ENCODE results near the gene POLR3F. TPM values are rescaled to one million over a fixed set of nuclear protein-coding genes. Genes with fewer than 3 reads are reported as not detected.

Gene POLR3F
- total and polyA plus RNA-seq, 9 of the 15 experiments (the other 6 are each of a cell fraction or from before 2014, with no cell fraction given) = 7.0 to 15.0 (median 9.6) TPM

DNA sequence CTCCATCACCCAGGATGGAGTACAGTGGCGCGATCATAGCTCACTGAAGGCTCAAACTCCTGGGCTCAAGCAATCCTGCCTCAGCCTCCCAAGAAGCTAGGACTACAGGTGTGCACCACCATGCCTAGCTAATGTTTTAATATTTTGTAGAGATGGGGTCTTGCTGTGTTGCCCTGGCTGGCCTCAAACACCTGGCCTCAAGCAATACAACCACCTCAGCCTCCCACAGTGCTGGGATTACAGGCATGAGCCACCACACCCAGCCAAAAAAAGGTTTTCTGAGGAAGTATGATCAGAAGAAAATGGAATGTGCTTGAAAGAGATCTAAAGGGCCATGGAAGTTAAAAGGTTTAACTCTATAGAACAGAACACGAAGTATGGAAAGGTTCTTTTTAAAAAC, 21.1 kb downstream of the POLR3F start:
- H3K9me3 ChIP-seq (replicated peaks; ENCODE audit: control insufficient read depth, insufficient read depth, low read depth, low read length) = no peaks in the 10 kb centered on the region
- H3K4me1 ChIP-seq (replicated peaks in 1 of 2; ENCODE audit: control insufficient read depth in 2 of 2, insufficient read depth in 2 of 2, low read length in 2 of 2) = no peaks in the 10 kb centered on the region
- DNase-seq (ENCODE audit: extremely low read depth in 1 of 4, low spot score in 3 of 4) (no peak), FAIRE-seq (no peak), ATAC-seq (no peak)
- H3K36me3 ChIP-seq (ENCODE audit: control insufficient read depth, insufficient read depth, low read length) = peaks cover 11% of the 10 kb centered on the region; the same call in 1 of the 3 replicates
- in situ Hi-C loops (cut with MboI) = no loop called here
- H3K9me1 ChIP-seq (ENCODE audit: control insufficient read depth, insufficient read depth, low read length) = no peaks in the 10 kb centered on the region
- no peaks in the 10 kb centered on the region for H3K27me3 ChIP-seq (ENCODE audit: control insufficient read depth in 2 of 2, insufficient read depth in 2 of 2, low read length in 2 of 2)
- TF ChIP-seq ZNF121 (CRISPR knock-in tag; conservative IDR thresholded peaks at IDR 0.05) (0 out of 2 replicates have a peak, but pooled peaks have one; percentile 11), TEAD4 (IDR thresholded peaks at IDR 0.05; ENCODE audit: low read length) (no peak), TEAD4 (CRISPR knock-in tag; IDR thresholded peaks at IDR 0.05; ENCODE audit: borderline replicate concordance) (no peak)
- H3K27ac ChIP-seq (ENCODE audit: extremely low read depth, low read depth, low read length) = no peak overlapping the region
- no peaks in the 10 kb centered on the region for H4K20me1 ChIP-seq (replicated peaks; ENCODE audit: control insufficient read depth, insufficient read depth, low read length)
- no peaks in the 10 kb centered on the region for H3K79me2 ChIP-seq (ENCODE audit: control insufficient read depth, insufficient read depth, low read length)
- no TSS peak for BruUV-seq (replicated peaks)
- no peak overlapping the region for H3K9ac ChIP-seq (ENCODE audit: insufficient read depth in 1 of 2, low read depth in 2 of 2, low read length in 2 of 2)
- intact Hi-C loops (cut with micrococcal nuclease) = no loop called here
- ChIA-PET POLR2A (interaction anchor here (0.6 to 0.7 kb wide), 2 partner anchors 8 to 13 kb away, joined by 3 read pairs; no protein-coding TSS in a partner anchor), CTCF (ENCODE audit: low intra/inter-chr PET ratio) (no interaction called here)
- WGBS (ENCODE audit: insufficient coverage, low coverage, missing lambda C conversion rate) = 40% methylated on average over 1 of the region's 3 CpGs
- no peak overlapping the region for H3K4me3 ChIP-seq
- H3K4me2 ChIP-seq (ENCODE audit: insufficient read depth, low read length) = no peak overlapping the region
- H2AFZ ChIP-seq (ENCODE audit: low read depth, low read length) = no peak overlapping the region

DNA sequence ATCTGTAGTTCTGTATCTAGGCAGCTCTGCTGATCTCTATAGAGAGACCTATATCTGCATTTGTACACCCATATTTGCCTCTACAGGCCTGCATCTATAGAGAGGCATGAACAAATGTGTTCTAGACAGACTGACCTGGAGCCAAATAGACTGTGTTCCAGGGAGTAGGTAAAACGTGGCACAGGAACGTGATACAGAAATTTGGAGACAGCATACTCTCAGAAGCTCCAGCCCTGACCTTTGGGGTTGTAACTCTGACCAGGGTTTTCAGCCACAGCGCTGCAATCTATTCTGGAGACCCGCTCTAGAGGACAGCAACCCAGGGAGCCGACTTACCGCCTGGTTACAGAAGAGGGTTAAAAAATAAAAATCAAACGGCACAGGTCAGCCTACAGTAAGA, 28.9 kb downstream of the POLR3F start:
- Histone ChIP-seq H3K9me3 (replicated peaks; ENCODE audit: control insufficient read depth, insufficient read depth, low read depth, low read length) (no peaks in the 10 kb centered on the region), H3K79me2 (ENCODE audit: control insufficient read depth, insufficient read depth, low read length) (no peaks in the 10 kb centered on the region), H3K9ac (ENCODE audit: insufficient read depth in 1 of 2, low read depth in 2 of 2, low read length in 2 of 2) (no peak overlapping the region), H4K20me1 (replicated peaks; ENCODE audit: control insufficient read depth, insufficient read depth, low read length) (no peaks in the 10 kb centered on the region), H3K4me3 (0 out of 2 replicates have a peak overlapping the region, but pooled peaks have one; percentile 66), H3K27ac (ENCODE audit: extremely low read depth, low read depth, low read length) (no peak overlapping the region), H3K4me1 (replicated peaks in 1 of 2; ENCODE audit: control insufficient read depth in 2 of 2, insufficient read depth in 2 of 2, low read length in 2 of 2) (peaks cover 0 to 2% of the 10 kb centered on the region in 2 experiments; a peak in 1 of 5 replicates), H2AFZ (ENCODE audit: low read depth, low read length) (peak overlapping the region; percentile 96; the same call in 1 of the 2 replicates), H3K27me3 (ENCODE audit: control insufficient read depth in 2 of 2, insufficient read depth in 2 of 2, low read length in 2 of 2) (no peaks in the 10 kb centered on the region), H3K9me1 (ENCODE audit: control insufficient read depth, insufficient read depth, low read length) (no peaks in the 10 kb centered on the region), H3K36me3 (ENCODE audit: control insufficient read depth, insufficient read depth, low read length) (no peaks in the 10 kb centered on the region), H3K4me2 (ENCODE audit: insufficient read depth, low read length) (peak overlapping the region; percentile 83; the same call in 1 of the 2 replicates)
- 20% methylated on average over 7 of the region's 7 CpGs for WGBS (ENCODE audit: insufficient coverage, low coverage, missing lambda C conversion rate)
- TF ChIP-seq POLR2AphosphoS5 (IDR thresholded peaks at IDR 0.05; ENCODE audit: control insufficient read depth, insufficient read depth, low read depth, low read length) (no peak), SMARCE1 (IDR thresholded peaks at IDR 0.05) (no peak)
- DNase-seq (ENCODE audit: extremely low read depth in 1 of 4, low spot score in 3 of 4) (no peak), FAIRE-seq (no peak), ATAC-seq (no peak)
- in situ Hi-C loops (cut with MboI) (no loop called here), intact Hi-C loops (cut with micrococcal nuclease) (no loop called here)
- ChIA-PET POLR2A (interaction anchor here (0.5 to 2.6 kb wide), 4 partner anchors 8 to 29 kb away, joined by 3 to 8 read pairs (median 4); partner anchors contain the start of genes DZANK1, POLR3F and SEC23B), CTCF (ENCODE audit: low intra/inter-chr PET ratio) (no interaction called here)
- BruUV-seq (replicated peaks) = no TSS peak
